GM23338 (cell line): ENCODE results near the gene TRUB1. TPM values are rescaled to one million over a fixed set of nuclear protein-coding genes. Genes with fewer than 3 reads are reported as not detected.

Experiments used
- ATAC-seq: fragments of 200-7000 bp; cut with Tn5 transposase; 3 replicates; pipeline ENCODE4 v1.9.1; 2020
- DNase-seq: peaks from one replicate; pipeline ENCODE4 v3.0.0-alpha.2; 2015; ENCODE audit warnings: low spot score
- H2AFZ ChIP-seq: fragments of 200-600 bp; sonication (generic); 2 replicates; pipeline ENCODE4 v1.8.0; 2016; ENCODE audit warnings: antibody characterized with exemption, mild to moderate bottlenecking, moderate library complexity
- H3F3A ChIP-seq: fragments of 200-600 bp; sonication (generic); replicated peaks from 2 replicates; pipeline ENCODE4 v1.8.0; 2017; ENCODE audit warnings: antibody characterized with exemption, mixed run types, low read depth
- H3K27ac ChIP-seq: fragments of 200-600 bp; sonication (generic); 2 replicates; pipeline ENCODE4 v1.6.1; 2016; ENCODE audit warnings: low read depth
- H3K27me3 ChIP-seq: fragments of 200-600 bp; sonication (generic); 2 replicates; pipeline ENCODE4 v1.8.0; 2016; ENCODE audit warnings: mild to moderate bottlenecking, mixed run types, moderate library complexity; ENCODE audit not compliant: insufficient read depth
- H3K36me3 ChIP-seq: fragments of 200-600 bp; sonication (generic); 2 replicates; pipeline ENCODE4 v1.8.0; 2016; ENCODE audit warnings: mild to moderate bottlenecking; ENCODE audit not compliant: insufficient read depth
- H3K4me1 ChIP-seq: fragments of 200-600 bp; sonication (generic); 2 replicates; pipeline ENCODE4 v1.8.0; 2016; ENCODE audit warnings: mild to moderate bottlenecking, moderate library complexity; ENCODE audit not compliant: insufficient read depth
- H3K4me2 ChIP-seq: fragments of 200-600 bp; sonication (generic); 2 replicates; pipeline ENCODE4 v1.7.1; 2017; ENCODE audit warnings: mixed run types
- H3K4me3 ChIP-seq: fragments of 200-600 bp; sonication (generic); 2 replicates; pipeline ENCODE4 v1.6.1; 2016; ENCODE audit warnings: mixed run types
- H3K79me2 ChIP-seq: fragments of 200-600 bp; sonication (generic); replicated peaks from 2 replicates; pipeline ENCODE4 v1.8.0; 2017; ENCODE audit warnings: mild to moderate bottlenecking; ENCODE audit not compliant: insufficient read depth
- H3K9me2 ChIP-seq: fragments of 200-600 bp; sonication (generic); 2 replicates; pipeline ENCODE4 v1.8.0; 2017; ENCODE audit not compliant: insufficient read depth
- H4K20me1 ChIP-seq: fragments of 200-600 bp; sonication (generic); replicated peaks from 2 replicates; pipeline ENCODE4 v1.8.0; 2017; ENCODE audit warnings: mild to moderate bottlenecking; ENCODE audit not compliant: insufficient read depth
- H3K27ac Mint-ChIP-seq: 2 replicates; pipeline ENCODE4 v1.8.0; 2020; ENCODE audit warnings: inconsistent platforms, mild to moderate bottlenecking, moderate library complexity, mixed read lengths
- H3K27me3 Mint-ChIP-seq: 3 replicates; pipeline ENCODE4 v1.8.0; 2022; ENCODE audit warnings: low read depth, mild to moderate bottlenecking, moderate library complexity, mixed read lengths, inconsistent platforms; ENCODE audit not compliant: insufficient read depth, poor library complexity
- H3K36me3 Mint-ChIP-seq: 3 replicates; pipeline ENCODE4 v1.8.0; 2021; ENCODE audit warnings: low read depth, mild to moderate bottlenecking, inconsistent platforms, moderate library complexity, mixed read lengths
- H3K4me1 Mint-ChIP-seq: 3 replicates; pipeline ENCODE4 v1.8.0; 2020; ENCODE audit warnings: mild to moderate bottlenecking, inconsistent platforms, mixed read lengths
- H3K4me3 Mint-ChIP-seq: 3 replicates; pipeline ENCODE4 v1.8.0; 2021; ENCODE audit warnings: moderate library complexity, mild to moderate bottlenecking, inconsistent platforms, mixed read lengths
- H3K9me3 Mint-ChIP-seq: 3 replicates; pipeline ENCODE4 v1.8.0; 2020; ENCODE audit warnings: moderate library complexity, mild to moderate bottlenecking, inconsistent platforms, mixed read lengths
- CREB1 ChIP-seq: fragments of 250-450 bp; sonication (Bioruptor Pico); IDR thresholded peaks from 2 replicates; pipeline ENCODE4 v1.5.0; 2020; ENCODE audit warnings: low read depth, mild to moderate bottlenecking, moderate library complexity
- CTCF ChIP-seq, 2 experiments: fragments of 200-600 bp in 1 of 2; sonication (generic) in 1 of 2; conservative IDR thresholded peaks; 2 replicates each; pipeline versions ENCODE4 v1.5.1 to v1.6.1; 2016 to 2017; ENCODE audit warnings: antibody characterized with exemption in 2 of 2, low read depth in 2 of 2, mild to moderate bottlenecking in 2 of 2, moderate library complexity in 1 of 2
- EZH2 ChIP-seq: fragments of 200-600 bp; sonication (generic); IDR thresholded peaks from one replicate; pipeline ENCODE4 v1.8.0; 2017; ENCODE audit warnings: antibody characterized with exemption, mild to moderate bottlenecking, low read depth; ENCODE audit not compliant: unreplicated experiment
- EZH2phosphoT487 ChIP-seq: fragments of 200-600 bp; sonication (generic); IDR thresholded peaks from one replicate; pipeline ENCODE4 v1.8.1; 2018; ENCODE audit warnings: antibody characterized with exemption; ENCODE audit not compliant: unreplicated experiment
- JUNB ChIP-seq: IDR thresholded peaks from one replicate; pipeline ENCODE4 v1.6.1; 2016; ENCODE audit warnings: antibody characterized with exemption; ENCODE audit not compliant: unreplicated experiment
- NANOG ChIP-seq: IDR thresholded peaks from 2 replicates; pipeline ENCODE4 v1.6.1; 2016; ENCODE audit warnings: antibody characterized with exemption, borderline replicate concordance
- POLR2AphosphoS5 ChIP-seq: IDR thresholded peaks from 2 replicates; pipeline ENCODE4 v1.6.1; 2016; ENCODE audit warnings: antibody characterized with exemption, low read depth
- STAT1 ChIP-seq: IDR thresholded peaks from one replicate; pipeline ENCODE4 v1.6.1; 2016; ENCODE audit warnings: antibody characterized with exemption; ENCODE audit not compliant: unreplicated experiment
- ZNF114 ChIP-seq: fragments of 250-450 bp; sonication (Bioruptor Pico); IDR thresholded peaks from 2 replicates; pipeline ENCODE4 v1.5.0; 2020; ENCODE audit warnings: mild to moderate bottlenecking, moderate library complexity
- ZNF331 ChIP-seq: fragments of 250-450 bp; sonication (Bioruptor Pico); IDR thresholded peaks from 2 replicates; pipeline ENCODE4 v1.5.0; 2020; ENCODE audit warnings: low read depth, mild to moderate bottlenecking, moderate library complexity
- polyA plus RNA-seq: library from polyadenylated mRNA; unstranded; fragments of >200 nt; fragmentation: Nextera tagmentation; extraction: Ambion mirVana; gene quantifications from 2 replicates; pipeline ENCODE4 v1.2.1, GENCODE V29; 2016
- total RNA-seq: library from RNA; depleted of rRNA; stranded (reverse); fragments of >200 nt; shearing (Covaris generic); gene quantifications from 2 replicates; pipeline ENCODE4 v1.2.3, GENCODE V29; 2014
- TF ChIP-seq, protein P1 (sequence below): IDR thresholded peaks from 2 replicates; pipeline ENCODE4 v1.6.1; 2016; ENCODE audit warnings: antibody characterized with exemption
- TF ChIP-seq, protein P2 (sequence below): fragments of 250-450 bp; sonication (Bioruptor Pico); IDR thresholded peaks from 2 replicates; pipeline ENCODE4 v1.5.0; 2020; ENCODE audit warnings: mild to moderate bottlenecking, moderate library complexity
- TF ChIP-seq, protein P3 (sequence below): IDR thresholded peaks from one replicate; pipeline ENCODE4 v1.6.1; 2018; ENCODE audit warnings: antibody characterized with exemption; ENCODE audit not compliant: unreplicated experiment

The TRUB1 gene
- total and polyA plus RNA-seq, 2 experiments from 2014 or later = 15.5 to 34.5 TPM

GRCh38 chr10:115024371-115024770 lies 86.4 kb downstream of the TRUB1 start:
- Mint-ChIP-seq H3K36me3 (no peaks in the 10 kb centered on the region), H3K27me3 (no peaks in the 10 kb centered on the region), H3K9me3 (no peaks in the 10 kb centered on the region), H3K4me3 (no peak overlapping the region), H3K4me1 (peaks cover 26% of the 10 kb centered on the region), H3K27ac (no peak overlapping the region)
- Histone ChIP-seq H3K4me3 (no peak overlapping the region), H3K27me3 (no peaks in the 10 kb centered on the region), H3K36me3 (no peaks in the 10 kb centered on the region), H4K20me1 (no peaks in the 10 kb centered on the region), H3K4me2 (no peak overlapping the region), H3K27ac (no peak overlapping the region), H3K79me2 (no peaks in the 10 kb centered on the region), H3K9me2 (no peaks in the 10 kb centered on the region), H3K4me1 (peaks cover 8% of the 10 kb centered on the region), H2AFZ (0 out of 2 replicates have a peak overlapping the region, but pooled peaks have one; percentile 43), H3F3A (no peaks in the 10 kb centered on the region)
- ATAC-seq (no peak), DNase-seq (no peak)
- TF ChIP-seq ZNF331 (CRISPR knock-in tag) (no peak), ZNF114 (CRISPR knock-in tag) (no peak), EZH2phosphoT487 (no peak), EZH2 (no peak), NANOG (no peak), CTCF (conservative IDR thresholded peaks at IDR 0.05; ENCODE audit: low read depth in 2 of 2) (no peak), CREB1 (CRISPR knock-in tag) (no peak), POLR2AphosphoS5 (no peak), JUNB (no peak), STAT1 (no peak)
- TF ChIP-seq, protein P1, sequence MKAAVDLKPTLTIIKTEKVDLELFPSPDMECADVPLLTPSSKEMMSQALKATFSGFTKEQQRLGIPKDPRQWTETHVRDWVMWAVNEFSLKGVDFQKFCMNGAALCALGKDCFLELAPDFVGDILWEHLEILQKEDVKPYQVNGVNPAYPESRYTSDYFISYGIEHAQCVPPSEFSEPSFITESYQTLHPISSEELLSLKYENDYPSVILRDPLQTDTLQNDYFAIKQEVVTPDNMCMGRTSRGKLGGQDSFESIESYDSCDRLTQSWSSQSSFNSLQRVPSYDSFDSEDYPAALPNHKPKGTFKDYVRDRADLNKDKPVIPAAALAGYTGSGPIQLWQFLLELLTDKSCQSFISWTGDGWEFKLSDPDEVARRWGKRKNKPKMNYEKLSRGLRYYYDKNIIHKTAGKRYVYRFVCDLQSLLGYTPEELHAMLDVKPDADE = no peak
- TF ChIP-seq, protein P2, sequence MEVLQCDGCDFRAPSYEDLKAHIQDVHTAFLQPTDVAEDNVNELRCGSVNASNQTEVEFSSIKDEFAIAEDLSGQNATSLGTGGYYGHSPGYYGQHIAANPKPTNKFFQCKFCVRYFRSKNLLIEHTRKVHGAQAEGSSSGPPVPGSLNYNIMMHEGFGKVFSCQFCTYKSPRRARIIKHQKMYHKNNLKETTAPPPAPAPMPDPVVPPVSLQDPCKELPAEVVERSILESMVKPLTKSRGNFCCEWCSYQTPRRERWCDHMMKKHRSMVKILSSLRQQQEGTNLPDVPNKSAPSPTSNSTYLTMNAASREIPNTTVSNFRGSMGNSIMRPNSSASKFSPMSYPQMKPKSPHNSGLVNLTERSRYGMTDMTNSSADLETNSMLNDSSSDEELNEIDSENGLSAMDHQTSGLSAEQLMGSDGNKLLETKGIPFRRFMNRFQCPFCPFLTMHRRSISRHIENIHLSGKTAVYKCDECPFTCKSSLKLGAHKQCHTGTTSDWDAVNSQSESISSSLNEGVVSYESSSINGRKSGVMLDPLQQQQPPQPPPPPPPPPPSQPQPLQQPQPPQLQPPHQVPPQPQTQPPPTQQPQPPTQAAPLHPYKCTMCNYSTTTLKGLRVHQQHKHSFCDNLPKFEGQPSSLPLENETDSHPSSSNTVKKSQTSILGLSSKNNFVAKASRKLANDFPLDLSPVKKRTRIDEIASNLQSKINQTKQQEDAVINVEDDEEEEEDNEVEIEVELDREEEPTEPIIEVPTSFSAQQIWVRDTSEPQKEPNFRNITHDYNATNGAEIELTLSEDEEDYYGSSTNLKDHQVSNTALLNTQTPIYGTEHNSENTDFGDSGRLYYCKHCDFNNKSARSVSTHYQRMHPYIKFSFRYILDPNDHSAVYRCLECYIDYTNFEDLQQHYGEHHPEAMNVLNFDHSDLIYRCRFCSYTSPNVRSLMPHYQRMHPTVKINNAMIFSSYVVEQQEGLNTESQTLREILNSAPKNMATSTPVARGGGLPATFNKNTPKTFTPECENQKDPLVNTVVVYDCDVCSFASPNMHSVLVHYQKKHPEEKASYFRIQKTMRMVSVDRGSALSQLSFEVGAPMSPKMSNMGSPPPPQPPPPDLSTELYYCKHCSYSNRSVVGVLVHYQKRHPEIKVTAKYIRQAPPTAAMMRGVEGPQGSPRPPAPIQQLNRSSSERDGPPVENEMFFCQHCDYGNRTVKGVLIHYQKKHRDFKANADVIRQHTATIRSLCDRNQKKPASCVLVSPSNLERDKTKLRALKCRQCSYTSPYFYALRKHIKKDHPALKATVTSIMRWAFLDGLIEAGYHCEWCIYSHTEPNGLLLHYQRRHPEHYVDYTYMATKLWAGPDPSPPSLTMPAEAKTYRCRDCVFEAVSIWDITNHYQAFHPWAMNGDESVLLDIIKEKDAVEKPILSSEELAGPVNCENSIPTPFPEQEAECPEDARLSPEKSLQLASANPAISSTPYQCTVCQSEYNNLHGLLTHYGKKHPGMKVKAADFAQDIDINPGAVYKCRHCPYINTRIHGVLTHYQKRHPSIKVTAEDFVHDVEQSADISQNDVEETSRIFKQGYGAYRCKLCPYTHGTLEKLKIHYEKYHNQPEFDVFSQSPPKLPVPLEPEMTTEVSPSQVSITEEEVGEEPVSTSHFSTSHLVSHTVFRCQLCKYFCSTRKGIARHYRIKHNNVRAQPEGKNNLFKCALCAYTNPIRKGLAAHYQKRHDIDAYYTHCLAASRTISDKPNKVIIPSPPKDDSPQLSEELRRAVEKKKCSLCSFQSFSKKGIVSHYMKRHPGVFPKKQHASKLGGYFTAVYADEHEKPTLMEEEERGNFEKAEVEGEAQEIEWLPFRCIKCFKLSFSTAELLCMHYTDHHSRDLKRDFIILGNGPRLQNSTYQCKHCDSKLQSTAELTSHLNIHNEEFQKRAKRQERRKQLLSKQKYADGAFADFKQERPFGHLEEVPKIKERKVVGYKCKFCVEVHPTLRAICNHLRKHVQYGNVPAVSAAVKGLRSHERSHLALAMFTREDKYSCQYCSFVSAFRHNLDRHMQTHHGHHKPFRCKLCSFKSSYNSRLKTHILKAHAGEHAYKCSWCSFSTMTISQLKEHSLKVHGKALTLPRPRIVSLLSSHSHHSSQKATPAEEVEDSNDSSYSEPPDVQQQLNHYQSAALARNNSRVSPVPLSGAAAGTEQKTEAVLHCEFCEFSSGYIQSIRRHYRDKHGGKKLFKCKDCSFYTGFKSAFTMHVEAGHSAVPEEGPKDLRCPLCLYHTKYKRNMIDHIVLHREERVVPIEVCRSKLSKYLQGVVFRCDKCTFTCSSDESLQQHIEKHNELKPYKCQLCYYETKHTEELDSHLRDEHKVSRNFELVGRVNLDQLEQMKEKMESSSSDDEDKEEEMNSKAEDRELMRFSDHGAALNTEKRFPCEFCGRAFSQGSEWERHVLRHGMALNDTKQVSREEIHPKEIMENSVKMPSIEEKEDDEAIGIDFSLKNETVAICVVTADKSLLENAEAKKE (CRISPR knock-in tag) = no peak
- TF ChIP-seq, protein P3, sequence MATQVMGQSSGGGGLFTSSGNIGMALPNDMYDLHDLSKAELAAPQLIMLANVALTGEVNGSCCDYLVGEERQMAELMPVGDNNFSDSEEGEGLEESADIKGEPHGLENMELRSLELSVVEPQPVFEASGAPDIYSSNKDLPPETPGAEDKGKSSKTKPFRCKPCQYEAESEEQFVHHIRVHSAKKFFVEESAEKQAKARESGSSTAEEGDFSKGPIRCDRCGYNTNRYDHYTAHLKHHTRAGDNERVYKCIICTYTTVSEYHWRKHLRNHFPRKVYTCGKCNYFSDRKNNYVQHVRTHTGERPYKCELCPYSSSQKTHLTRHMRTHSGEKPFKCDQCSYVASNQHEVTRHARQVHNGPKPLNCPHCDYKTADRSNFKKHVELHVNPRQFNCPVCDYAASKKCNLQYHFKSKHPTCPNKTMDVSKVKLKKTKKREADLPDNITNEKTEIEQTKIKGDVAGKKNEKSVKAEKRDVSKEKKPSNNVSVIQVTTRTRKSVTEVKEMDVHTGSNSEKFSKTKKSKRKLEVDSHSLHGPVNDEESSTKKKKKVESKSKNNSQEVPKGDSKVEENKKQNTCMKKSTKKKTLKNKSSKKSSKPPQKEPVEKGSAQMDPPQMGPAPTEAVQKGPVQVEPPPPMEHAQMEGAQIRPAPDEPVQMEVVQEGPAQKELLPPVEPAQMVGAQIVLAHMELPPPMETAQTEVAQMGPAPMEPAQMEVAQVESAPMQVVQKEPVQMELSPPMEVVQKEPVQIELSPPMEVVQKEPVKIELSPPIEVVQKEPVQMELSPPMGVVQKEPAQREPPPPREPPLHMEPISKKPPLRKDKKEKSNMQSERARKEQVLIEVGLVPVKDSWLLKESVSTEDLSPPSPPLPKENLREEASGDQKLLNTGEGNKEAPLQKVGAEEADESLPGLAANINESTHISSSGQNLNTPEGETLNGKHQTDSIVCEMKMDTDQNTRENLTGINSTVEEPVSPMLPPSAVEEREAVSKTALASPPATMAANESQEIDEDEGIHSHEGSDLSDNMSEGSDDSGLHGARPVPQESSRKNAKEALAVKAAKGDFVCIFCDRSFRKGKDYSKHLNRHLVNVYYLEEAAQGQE = no peak
